GM23248 (cell line): ENCODE measurements around the gene EMP1.

Experiments used
- EZH2 ChIP-seq: fragments of 200-600 bp; sonication (generic); IDR thresholded peaks from 2 replicates; pipeline ENCODE4 v1.6.1; 2018; ENCODE audit warnings: antibody characterized with exemption, mild to moderate bottlenecking; ENCODE audit not compliant: insufficient read depth, poor library complexity, severe bottlenecking
- EZH2phosphoT487 ChIP-seq: fragments of 200-600 bp; sonication (generic); IDR thresholded peaks from 2 replicates; pipeline ENCODE4 v1.6.1; 2018; ENCODE audit warnings: antibody characterized with exemption, moderate library complexity, mild to moderate bottlenecking, low read depth; ENCODE audit not compliant: insufficient read depth

DNA sequence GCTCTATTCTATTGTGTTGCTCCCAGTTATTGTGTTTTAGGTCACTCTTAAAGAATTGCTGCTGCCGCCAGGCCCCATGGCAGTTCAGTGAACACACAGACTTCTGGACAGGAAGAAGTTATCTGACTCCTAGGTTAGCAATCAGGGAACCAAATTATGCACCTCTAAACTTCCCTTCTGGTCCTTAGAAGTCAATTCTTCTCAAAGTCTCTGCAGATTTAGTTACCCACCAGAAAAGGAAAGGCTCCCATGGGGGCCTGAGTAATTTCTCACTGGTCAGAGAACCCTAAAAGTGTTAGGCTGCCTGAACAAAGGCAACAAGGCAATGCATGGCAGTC, 10.0 kb downstream of the EMP1 start:
- no peak for TF ChIP-seq EZH2
- no peak for TF ChIP-seq EZH2phosphoT487
